GM13976 (cell line): ENCODE data around the gene PANK4.
"Not testable (repeated sequence)": the region's sequence is repeated elsewhere in the genome, so short reads cannot be mapped to it uniquely, and the experiment has no call there.

Experiments used
- DNase-seq: peaks from one replicate; pipeline ENCODE4 v3.0.0; 2012; ENCODE audit warnings: low spot score
- in situ Hi-C: fragments of 300-500 bp; cut with MboI; formaldehyde crosslinking; loops from one replicate; pipeline ENCODE4 v1.12.0; 2022; ENCODE audit warnings: low sequenced_read_pairs, mixed read lengths, inconsistent platforms; ENCODE audit not compliant: unreplicated experiment
- TF ChIP-seq, protein P1 (sequence below): IDR thresholded peaks from 2 replicates; pipeline ENCODE4 v1.5.1; 2012; ENCODE audit warnings: borderline replicate concordance, mild to moderate bottlenecking; ENCODE audit not compliant: insufficient read depth; ENCODE audit errors: extremely low read depth, missing control alignments, control extremely low read depth

Gene PANK4

DNA sequence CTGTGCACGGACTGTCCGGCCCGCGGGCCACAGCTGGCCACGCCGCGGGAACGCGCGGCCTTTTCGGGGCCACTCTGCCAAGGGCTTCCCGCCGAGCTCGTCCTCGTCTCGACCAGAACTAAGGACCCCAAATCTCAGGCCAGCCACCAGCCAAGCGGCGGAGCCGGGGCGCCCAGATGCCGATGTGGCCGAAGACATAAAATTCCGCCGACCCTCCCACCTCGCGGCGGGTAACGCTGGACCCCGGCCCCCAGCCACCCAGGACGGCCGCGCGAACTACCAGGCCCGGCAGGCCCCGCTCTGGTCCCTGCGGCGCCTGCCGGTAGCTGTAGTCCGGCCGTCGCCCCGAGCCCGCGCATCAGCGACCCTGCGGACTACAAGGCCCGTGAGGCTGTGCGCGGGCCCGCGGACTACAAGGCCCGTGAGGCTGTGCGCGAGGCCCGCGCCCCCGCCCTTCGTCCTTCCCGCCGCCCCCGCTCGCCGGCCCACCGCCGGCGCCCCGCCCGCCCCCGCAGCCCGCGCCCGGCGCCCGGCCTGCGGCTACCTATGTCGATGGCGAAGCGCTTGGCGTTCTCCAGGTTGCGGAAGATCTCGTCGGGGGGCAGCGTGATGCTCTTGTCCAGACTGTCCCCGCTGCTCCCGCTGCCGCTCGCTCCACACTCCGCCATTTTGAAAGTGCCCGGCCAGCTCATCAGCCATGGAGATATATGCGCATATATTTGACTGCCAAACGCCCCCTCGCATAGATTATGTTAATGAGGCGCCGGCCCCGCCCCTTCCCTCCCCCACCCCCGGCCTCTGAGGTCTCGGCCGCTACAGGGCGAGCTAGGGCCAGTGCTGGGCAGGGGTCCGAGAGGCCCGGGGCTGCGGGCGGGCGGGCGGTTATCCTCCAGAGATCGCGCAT, at the start of gene PANK4:
TSS of gene PANK4 (minus strand) at position 677 of the 904 bp plus-strand sequence. CDS start at position 668, 9 bp downstream.
- in situ Hi-C loops = loop anchor here (25.0 kb wide), 1 partner anchor 114 kb away; the partner anchor contains the start of gene PEX10
- peak; percentile 93 for DNase-seq
- TF ChIP-seq, protein P1, sequence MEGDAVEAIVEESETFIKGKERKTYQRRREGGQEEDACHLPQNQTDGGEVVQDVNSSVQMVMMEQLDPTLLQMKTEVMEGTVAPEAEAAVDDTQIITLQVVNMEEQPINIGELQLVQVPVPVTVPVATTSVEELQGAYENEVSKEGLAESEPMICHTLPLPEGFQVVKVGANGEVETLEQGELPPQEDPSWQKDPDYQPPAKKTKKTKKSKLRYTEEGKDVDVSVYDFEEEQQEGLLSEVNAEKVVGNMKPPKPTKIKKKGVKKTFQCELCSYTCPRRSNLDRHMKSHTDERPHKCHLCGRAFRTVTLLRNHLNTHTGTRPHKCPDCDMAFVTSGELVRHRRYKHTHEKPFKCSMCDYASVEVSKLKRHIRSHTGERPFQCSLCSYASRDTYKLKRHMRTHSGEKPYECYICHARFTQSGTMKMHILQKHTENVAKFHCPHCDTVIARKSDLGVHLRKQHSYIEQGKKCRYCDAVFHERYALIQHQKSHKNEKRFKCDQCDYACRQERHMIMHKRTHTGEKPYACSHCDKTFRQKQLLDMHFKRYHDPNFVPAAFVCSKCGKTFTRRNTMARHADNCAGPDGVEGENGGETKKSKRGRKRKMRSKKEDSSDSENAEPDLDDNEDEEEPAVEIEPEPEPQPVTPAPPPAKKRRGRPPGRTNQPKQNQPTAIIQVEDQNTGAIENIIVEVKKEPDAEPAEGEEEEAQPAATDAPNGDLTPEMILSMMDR = no peak

DNA sequence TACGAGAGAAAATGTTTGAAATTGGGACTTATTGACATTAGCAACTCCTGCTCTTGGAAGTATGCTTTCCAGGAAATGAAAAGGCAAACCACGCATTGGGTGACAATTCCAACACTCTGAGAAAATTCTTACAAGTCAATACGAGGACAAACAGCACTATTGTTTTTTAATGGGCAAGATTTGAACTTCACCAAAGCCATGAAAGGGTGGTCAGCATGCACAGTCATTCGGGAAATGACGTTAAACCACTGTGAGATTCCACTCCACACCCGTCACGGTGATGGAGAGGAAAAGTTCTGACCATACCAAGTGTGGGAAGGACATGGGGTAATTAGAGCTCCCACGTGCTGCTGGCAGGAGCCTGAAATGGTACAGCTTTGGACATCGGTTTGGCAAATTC, 48.0 kb upstream of the PANK4 start:
- TF ChIP-seq, protein P1 = no peak
- no peak for DNase-seq
- in situ Hi-C loops = no loop called here

DNA sequence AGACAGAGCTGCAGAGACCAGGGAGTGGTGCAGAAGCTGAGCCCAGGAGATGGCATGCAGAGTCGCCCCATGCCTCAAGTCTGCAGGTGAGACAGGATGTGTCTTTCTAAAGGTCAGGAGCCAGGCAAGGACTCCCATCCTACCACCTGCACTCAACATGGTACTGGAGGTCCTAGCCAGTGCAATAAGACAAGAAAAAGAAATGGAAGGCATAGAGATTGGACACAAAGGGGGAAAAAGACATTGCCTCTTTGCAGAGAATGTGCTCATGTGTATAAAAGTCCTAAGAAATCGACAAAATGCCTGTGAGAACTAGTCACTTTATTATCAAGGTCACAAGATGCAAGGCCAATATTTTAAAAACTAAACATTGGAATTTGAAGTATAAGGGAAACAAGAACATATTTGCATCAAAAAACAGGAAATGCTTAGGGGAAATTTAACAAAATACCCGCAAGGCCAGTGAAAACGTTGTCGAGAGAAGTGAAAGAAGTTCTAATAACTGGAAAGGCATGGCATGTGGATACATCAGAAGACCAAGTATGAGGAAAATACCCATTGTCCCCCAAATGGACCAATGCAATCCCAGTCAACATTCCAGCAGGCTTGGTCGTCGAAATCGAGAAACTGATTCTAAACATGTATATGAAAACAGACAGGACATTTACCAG, 47.0 kb upstream of the PANK4 start:
- TF ChIP-seq, protein P1 = no peak
- in situ Hi-C loops = no loop called here
- no peak for DNase-seq

DNA sequence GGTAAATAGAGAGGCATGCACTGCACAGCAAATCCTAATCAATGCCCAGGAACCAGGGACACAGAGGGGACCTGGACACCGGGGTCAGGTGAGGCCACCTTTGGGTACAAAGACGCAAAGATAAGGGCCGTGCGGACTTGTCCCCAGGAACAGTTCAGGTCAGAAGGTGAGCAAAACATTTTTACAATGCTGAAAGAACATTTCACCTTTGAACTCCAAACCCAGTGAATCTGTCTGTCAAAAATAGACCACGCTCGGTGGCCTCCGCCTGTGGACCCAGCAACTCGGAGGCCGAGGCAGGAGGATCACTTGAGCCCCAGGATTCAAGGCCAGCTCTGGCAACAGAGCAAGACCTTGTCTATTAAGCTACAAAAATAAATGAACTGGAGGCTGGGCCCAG, 45.0 kb upstream of the PANK4 start:
- no peak for DNase-seq
- in situ Hi-C loops = no loop called here
- TF ChIP-seq, protein P1 = no peak

DNA sequence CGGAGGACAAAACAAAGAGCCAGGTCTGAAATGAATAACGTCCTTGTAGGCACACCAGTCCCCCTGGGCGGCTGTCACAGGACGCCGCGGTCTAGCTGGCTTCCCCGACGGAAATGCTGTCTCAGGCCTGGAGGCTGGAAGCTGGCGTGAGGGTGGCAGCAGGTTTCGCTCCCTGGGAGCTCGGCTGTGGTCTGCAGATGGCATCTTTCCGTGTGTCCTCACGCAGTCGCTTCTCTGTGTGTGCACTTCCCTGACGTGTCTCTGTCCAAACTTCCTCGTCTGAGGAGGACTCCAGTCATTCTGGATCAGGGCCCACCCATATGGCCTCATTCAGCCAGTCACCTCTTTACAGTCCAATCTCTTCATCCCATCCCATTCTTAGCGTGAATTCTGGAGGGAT, 43.9 kb upstream of the PANK4 start:
- TF ChIP-seq, protein P1 = no peak
- in situ Hi-C loops = no loop called here
- DNase-seq = no peak

DNA sequence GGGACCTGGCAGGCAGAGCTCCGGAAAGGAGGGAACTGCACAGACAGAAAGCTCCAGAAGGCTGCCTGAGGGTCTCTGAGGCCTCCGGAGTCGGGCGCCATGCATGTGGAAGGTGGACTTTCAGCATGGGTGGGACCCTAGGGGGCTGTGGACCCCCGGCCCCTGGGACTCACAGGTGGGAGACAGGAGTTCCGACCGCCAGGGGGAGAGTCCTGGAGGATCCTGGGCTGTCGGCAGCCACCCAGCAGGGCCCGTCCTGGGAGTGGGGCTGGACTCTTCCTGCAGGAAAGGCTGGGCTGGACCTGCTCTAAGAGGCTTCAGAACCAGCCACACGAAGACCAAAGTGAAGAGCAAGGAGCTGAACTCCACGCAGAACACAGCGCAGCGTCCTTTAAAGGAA, 43.3 kb upstream of the PANK4 start:
- in situ Hi-C loops, DNase-seq: not testable (repeated sequence)

DNA sequence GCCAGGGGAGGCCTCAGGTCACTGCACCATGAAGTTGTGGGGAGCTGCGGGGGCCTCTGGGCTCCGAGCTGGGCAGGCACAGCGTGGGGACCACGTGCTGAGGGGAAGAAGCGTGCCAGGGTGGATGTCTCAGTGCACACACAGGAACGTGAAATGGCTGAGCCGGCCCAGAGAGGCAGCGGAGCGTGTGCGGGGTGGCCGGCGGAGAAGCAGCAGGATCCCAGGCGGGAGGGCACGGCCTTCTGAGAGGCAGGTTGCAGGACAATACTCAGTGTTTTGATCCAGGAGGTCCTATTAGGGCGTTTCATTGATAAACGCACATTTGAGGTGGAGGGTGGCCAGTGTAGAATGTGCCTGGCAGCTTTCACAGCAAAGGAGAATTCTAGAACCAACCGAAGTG, 42.7 kb upstream of the PANK4 start:
- TF ChIP-seq, protein P1 = no peak
- DNase-seq = no peak
- in situ Hi-C loops = no loop called here

DNA sequence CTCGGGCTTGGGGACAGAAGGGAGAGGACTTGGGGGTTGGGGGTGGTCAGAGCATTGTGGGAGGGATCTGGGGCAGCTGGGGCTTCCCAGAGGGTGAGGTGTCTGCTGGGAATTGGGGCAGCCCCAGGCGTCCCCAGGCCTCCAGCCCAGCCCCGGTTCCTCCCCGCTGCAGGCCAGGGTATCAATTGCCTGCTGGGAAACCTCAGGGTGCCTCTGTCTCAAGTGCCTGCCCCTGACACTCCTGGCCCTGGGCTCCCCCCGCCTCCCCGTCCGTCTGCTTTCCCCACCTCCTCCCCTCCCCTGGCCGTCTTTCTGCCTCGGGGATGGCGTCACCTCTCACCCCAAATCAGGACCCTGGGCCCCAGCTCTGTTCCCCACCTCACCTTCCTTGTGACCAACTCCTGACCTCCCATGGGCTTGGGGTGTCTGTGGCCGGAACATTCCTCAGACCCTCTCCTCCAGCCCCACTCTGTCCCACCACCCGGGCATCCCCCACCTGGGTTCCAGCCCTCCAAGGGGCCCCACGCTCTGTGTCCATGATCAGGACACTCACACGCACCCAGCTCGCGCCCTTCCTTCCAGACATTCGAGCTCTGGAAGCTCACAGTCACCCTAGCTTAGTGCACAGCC, 41.9 kb upstream of the PANK4 start:
- in situ Hi-C loops = not testable (repeated sequence)

More for the DNA sequence above, 41.9 kb upstream of the PANK4 start:
- DNase-seq = not testable (repeated sequence)
